DMS 273 treated with DMSO at 0.1 percent for 48 hours (cell line): ENCODE data around the gene NR6A1.

ENCODE experiments used
- DNase-seq: peaks from one replicate; lab custom pipeline; 2025; lab: John Stamatoyannopoulos, UW

The NR6A1 gene

DNA sequence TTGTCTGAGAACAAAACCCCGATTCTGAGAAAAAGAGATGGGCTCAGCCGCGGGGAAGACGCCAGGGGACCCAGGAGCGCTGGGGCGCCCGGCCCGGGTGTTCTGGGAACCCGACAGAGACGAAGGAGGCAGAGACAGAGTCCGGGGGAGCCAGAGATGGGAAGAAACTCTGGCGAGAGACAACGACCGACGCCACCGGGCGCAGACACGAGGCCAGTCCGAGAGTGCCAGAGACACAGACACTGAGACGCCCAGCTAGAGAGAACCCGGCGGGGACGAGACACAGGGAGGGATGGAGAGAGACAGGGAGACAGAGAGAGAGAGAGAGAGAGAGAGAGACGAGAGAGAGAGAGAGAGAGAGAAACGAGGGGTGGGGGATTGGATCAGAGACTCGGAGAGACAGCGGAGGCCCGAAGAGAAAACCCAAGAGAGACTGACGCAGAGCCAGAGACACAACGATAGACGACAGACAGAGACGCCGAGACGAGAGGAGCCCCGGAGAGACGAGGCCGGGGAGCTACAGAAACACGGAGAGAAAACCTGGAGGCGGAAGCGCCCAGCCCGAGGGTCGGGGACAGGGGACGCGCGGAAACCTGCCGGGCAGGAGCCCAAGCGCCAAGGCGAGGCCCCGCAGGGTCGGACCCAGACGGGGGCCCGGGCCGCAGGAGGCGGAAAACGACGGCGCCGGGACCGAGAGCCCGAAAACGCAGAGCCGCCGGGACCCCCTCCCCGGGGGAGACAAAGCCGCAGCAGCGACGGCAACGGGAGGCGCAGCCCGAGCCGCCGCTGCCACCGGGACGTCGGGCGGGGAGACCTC, 267.2 kb downstream of the NR6A1 start:
- DNase-seq: no peak

DNA sequence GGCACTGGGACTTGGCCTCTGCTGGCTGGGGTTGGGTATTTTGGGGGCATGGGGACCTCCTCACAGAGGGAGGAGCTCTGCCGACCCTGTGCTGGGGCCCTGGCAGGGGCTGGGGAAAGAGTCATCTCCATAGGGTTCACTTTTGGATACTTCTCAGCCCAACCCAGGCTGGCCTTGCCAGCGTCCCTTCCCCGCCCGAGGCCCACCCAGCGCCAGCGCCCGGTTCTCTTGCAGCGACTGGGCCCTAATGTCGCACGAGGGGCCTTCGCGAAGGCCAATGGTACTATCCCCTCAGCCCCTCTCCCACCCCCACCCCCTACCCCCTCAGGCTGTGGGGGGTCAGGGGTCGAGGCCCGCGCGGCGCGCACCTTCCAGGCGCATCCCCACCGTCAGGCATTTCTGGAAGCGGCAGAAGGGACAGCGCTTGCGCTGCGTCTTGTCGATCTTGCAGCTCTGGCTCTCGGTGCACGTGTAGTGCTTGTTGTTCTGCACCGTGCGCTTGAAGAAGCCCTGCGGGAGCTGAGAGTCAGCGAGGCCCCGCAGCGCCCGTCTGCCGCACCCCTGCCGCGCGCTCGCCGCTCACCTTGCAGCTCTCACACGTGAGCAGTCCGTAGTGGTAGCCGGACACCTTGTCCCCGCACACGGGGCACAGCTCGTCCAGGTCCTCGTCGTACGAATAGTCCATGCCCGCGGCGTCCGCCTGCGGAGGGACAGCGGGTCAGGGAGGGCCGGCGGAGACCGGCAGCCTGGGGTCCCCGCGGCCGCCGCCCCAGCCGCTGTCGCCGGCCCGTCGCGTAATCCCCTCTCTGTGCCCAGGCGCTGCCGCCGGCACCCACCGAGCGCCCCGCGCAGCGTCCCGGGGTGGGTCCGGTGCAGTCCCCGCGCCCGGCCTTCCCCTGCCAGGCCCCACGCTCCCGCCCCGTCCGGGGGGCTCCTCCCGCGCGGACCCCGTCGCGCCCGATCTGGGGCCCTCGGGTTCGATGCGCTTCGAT, 268.1 kb downstream of the NR6A1 start:
- DNase-seq: no peak

DNA sequence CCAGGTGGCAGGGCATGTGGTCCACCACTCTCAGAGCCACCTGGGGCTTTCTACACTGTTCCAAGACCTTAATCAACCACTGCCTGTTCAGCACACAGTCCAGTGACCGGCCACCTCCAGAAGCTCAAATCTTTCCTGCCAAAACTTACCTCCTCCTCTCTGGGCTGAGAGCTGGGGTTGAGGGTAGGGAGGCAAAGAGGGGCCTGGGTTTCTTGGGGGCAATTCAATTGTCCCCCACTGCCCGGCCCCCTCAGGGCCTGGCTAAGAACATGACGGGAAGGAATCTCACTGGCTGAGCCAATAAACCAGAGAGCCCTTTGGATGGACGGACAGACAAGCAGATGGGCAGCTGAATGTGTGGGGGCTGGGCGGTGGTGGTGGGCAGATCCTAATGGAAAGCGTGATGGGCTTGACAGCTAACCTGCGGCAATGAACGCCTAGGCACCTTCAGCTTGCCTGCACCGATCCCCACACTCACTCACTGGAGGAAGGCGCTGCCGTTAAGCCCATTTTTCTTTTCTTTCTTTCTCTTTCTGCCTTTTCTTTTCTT, 269.3 kb downstream of the NR6A1 start:
- DNase-seq: no peak

DNA sequence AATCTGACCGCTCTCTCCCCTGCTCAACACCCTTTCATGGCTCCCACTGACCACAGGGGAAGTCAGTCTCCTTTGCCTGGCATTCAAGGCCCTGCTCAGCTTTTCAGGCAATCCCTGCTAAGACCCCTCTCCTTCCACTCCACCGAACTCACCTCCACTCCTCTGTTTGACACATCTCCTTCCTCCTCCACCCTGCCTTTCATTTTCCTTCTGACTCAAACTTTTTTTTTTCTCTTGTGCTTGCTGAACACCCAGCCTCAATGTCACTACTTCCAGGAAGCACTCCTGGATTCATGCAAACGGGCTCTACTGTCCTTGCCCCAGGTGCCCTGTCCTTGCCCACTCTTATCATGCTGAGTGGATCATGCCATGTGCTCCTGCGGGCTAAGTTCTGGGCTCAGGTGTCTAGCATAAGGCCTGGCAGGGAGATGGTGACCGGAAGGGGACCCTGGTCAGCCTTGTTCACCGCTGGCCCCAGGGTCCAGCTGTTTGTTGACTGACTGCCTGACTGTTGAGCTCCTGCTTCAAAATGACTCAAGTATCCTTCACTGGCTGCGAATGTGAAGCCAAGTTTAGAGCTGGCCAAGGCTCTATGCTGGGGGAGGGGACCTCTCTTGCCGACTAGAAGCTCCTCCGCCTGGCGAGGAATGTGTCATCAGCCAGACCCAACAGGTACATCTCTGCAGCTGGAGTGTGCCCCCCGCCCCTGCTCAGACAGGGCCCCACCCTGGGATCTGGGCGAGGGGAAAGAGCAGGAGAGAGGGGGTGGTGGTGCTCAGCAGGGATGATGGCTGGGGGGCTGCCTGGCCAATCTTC, 270.1 kb downstream of the NR6A1 start:
- DNase-seq: no peak

DNA sequence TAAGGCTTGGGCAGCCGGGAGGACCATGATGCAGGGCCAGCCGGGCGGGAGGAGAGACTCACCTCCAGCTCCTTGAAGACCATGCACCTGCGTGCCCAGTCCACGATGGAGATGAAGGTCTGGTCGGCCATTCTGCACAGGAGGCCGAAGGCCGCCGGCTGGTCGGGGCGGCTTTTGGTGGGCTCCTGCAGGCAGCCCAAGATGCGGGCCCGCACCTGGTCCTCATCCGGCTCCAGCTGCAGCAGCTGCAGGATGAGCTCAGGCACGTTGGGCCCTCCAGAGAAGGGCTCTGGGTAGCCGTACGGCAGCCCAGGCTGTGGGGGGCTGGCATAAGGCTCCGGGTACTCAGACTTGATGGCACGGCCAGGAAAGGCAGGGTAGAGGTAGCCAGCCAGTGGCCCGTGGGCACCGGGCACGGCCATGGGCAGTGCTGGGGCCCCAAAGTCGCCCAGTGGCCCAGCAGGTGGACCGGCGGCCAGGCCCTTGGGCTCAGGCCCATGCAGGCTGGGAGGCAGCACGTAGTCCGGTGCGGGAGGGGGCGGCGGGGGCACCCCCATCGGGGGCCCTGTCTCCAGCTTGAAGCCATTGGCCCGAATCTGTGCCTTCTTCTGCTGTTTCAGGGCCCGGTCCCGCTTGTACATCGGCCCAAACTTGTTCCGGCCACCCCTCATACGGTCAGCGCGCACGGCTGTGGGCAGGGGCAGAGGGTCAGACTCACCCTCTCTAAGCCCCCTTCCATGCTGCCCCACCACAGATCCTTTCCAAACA, 270.9 kb downstream of the NR6A1 start:
- DNase-seq: no peak

DNA sequence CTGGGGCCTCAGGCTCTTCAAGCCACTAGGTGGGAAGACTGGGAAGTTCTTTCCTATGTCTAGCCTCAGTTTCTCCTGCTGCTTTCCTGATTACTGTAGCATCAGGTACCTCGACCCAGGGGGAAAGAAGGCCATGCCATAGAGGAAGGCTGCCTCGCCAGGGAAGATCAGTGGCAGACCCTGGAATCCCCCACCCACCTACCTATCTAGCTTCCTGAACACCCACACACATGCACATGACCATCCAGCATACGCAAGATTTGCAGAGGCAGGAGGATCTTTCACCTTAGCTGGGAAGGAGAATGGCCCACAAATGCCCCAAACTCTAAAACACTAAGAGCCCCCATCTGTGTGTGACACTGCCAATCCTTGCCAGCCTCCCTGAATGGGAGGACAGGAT, 271.9 kb downstream of the NR6A1 start:
- no peak for DNase-seq

DNA sequence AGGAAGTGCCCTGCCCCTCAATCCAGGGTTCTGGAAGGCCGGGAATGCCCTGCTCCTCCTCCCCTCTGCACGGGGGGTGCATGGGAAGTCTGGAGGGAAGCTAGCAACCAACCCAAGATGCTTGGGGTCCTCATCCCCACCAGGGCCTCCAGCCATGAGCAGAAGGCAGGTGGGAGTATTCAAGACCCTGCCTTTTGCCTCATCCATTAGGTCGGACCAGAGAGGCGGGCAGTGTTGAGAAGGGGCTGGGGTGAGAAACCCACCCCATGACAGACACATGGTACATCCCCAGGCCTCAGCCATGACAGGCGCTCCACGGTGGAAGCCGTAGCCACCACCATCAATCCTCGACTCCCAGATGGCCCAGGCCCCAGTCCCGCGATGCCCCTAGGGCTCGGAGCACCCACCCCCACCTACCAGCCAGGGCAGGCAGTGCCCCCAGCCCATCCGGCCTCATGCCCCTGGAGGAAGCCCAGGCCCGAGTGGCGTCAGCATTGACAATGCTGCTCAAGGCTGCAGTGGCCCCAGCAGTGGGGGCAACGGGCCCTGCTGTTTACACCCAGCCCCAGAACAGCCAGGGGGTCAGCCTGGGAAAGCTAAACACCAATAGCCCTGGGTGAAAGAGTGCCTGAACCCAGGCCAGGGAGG, 272.5 kb downstream of the NR6A1 start:
- no peak for DNase-seq

DNA sequence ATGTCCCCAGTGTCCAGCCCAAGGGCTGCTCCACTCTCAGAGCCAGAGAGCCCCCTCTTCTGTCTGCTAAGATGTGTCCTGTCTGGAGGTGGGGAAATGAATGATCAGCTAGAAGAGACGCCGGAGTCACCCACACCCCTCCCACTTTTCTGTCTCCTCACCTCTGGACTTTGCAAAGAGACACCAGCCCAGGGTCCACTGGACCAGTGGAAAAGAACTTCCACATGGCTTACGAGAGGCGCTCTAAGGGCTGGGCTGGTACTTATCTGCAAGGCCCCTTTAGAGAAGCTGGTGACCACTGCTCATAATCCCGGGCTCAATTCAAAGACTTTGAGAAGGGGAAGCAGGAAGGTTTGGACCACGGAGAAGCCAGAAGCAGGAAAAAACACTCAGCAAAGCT, 273.1 kb downstream of the NR6A1 start:
- DNase-seq: no peak

DNA sequence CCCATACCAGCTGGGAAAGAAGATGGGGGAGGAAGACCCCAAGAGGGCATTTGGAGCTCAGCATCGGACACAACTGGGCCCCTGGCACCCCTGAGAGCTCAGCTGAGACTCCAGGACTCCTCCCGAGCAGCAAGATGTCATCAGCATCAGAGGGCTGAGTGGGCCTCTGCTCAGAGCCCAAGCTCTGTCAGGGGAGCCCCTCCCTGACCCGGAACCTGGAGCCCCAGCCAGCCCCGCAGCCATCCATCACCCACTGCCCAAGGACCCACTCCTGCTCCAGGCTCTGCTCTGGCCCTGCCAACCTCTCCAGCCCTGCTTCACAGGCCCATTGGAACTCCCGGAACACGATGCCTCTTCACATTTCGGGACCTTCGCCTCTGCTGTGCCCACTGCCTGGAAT, 273.7 kb downstream of the NR6A1 start:
- DNase-seq: no peak

DNA sequence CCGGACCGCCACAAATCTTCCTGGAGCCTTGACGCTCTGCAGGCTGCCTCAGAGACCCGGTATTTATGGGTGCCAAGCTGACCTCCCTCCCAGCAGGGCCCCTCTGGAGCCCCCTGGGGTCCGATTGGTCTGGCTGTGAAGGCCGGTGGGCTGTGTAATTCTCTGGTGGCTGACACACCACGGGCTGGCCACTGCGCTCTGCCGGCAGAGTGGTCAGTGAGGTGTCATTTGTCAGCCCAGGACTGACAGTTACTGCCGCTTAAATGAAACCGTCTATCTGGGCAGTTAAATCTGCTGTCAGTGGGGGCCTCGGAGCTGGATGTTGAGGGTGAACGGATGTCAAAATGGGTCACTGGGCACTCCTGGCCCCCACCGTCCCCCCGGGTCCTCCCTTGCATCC, 274.6 kb downstream of the NR6A1 start:
- no peak for DNase-seq

DNA sequence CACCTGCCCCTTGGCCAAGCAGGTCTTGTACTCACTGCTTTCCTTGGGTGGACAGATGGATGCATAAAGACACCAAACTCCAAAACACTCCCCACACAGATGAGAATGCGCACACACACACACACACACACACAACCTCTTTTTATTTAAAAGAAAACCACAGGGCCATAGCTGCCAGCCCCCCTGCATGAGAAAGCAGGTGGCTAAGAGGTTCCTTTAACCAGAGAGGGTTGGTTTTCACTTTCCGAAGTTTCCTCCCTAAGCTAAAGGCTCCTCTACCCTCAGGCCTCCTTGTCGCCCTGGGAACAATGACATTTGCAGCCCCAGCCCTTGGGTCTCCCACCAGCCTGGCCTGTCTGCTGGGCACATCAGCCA, 275.0 kb downstream of the NR6A1 start:
- no peak for DNase-seq

DNA sequence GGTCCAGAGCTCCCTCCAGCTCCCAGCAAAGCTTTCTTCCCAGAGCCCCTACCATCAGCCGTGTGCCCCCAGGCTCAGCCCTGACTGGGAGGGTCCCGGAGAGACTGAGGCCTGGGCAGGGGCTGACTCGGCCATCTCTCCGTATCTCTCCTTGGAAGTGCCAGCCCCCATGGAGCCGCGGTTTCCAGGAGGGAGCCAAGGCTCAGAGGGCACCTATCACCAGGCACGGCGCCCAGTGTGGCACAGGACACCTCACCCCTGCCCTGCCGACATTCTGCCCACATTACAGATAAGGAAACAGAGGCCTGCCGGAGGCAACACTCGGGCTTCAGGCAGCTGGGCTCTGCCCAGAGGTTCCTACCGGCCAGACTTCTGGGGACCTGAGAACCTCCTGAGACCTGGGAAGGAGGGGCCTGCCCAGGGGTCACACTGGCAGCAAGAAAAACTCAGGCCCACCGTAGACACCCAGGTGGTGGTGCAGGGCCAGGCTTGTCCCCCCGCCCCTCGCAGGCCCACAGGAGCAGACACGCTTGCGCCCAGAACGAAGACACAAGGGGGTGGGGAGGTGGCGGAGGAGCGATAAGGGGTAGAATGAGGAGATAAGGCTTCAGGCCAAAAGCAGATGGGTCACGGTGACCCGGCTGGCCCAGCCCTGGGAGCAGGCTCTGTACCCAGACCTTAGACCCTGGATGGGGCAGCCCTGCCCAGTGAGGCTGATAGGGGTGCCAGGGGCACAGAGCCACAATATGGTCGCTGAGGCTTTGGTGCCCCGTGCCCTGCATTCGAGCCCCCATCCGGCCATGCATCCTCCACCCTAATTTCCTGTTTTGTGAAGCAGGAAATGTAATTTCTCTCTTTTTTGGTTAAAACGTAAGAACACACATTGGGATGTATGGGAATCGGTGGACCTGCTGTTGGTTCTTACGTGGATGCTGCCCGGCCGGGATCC, 275.7 kb downstream of the NR6A1 start:
- no peak for DNase-seq

DNA sequence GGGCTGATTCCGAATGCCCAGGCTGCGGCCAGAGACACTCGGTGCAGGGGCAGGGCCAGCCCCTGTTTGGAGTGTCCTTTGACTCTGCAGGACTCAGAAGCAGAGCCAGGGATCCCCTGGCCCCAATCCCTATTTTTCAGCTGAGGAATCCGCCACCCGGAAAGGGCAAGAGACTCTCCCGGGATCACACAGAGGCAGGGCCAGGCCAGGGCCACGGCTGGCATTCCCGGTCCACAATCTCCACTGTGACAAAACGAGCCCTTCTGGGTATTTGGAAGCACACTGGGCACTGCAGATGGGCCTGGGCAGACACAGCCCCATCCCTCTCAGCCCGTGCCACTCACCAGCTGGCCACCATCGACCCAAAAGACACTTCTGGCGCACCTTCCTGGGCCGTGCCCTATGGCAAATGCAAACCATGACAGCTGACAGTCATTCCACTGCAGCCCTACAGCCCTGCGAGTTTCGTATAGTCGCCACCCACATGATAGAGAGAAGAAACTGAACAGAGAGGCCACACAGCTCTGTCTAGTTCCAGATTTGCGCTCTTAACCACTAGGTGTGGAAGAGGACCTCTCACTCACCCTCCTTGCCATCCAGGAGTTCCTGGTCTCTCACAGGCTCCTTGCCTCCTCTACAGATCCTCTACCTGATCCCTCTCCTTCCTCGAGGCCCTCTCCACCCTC, 277.2 kb downstream of the NR6A1 start:
- DNase-seq: no peak

DNA sequence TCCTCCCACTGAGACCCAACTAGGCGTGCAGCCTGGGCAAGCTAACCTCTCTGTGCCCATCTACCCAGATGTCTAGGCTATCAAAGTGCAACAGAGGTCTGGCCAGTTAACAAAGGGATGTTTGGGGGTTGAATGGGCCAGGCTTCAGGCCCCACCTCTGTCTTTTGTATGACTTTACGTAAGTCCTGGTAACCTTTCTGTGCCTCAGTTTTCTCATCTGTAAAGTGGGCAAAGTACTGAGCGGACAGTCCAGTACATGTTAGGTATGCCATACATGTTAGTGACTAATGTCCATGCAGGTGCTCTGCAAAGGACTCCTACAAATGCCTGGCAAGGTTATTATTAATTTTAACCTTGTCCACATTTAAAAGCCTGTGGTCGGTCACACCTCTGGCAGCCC, 277.9 kb downstream of the NR6A1 start:
- DNase-seq: no peak

DNA sequence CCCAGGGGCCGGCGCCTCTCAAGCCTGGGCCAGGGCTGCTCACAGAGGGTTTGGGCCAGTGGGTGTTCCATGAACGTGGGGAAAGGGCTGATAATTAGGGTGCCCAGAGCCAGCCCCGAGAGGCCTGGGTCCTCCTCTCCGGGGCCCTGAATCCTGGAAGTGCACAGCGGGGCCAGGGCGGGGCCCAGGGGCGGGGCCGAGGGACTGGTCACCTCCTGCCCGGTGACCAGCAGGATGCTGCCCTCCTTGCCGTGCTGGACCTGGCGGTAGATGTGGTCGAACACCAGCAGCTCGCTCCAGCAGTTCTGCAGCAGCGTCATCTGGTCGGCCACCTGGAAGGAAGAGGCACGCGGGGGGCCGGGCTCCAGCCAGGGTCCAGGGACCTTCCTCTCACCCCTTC, 278.3 kb downstream of the NR6A1 start:
- no peak for DNase-seq

DNA sequence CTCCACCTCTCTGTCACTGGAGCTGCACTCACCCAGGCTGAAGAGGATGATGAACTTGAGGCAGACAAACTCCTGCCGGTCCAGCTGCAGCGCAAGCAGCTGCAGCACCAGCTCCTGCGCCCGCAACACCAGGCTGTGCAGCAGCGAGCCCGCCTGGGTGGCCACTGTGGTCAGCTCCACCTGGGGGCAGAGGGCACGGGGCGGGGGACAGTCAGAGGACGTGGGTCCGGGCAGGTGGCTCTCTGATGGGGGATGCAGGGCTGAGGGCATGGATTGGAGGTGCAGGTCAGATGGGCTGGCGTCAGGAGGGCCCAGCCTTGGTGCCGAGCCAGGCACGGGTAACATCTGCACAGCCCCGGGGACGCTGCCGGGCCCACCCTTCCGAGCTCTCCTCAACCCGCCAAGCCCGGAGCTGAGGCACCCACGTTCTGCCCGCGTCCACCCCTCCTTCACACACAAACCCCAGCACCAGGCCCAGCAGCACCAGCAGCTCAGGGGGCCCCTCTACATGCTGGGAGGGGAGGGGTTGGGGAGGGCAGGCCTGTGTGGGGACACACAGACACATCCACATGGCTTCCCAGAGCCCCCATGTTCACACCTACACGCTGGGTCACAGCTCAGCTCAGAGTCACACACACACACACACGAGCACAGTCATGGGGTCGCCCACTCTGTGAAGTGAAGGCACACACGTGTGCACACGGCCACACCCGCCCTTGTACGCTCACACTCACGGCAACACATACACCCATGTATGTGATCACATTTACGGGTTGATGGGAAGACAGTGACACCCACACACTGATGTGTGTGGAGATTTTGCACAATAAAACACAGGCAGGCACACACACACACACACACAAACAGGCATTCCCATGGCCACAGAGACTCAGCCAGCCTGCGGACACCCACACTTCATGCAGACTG, 279.8 kb downstream of the NR6A1 start:
- DNase-seq: no peak

DNA sequence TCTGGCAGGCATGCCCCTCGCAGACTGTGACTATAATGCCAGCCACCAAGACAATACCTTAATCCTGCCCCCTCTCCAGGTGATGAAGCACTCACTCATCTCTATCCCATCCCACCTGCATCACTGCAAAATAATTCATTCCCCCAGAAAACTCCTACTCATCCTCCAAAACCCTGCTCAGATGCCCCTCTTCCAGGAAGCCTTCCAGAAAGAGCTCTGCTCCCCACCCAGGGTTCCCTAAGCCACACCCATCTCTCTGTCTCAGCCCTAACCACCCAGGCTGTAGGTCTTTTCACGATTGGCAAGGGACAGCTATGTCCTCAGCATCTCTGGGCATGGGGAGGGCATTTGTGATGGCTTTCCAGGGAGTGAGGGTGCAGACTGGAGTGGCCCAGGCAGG, 281.1 kb downstream of the NR6A1 start:
- no peak for DNase-seq

DNA sequence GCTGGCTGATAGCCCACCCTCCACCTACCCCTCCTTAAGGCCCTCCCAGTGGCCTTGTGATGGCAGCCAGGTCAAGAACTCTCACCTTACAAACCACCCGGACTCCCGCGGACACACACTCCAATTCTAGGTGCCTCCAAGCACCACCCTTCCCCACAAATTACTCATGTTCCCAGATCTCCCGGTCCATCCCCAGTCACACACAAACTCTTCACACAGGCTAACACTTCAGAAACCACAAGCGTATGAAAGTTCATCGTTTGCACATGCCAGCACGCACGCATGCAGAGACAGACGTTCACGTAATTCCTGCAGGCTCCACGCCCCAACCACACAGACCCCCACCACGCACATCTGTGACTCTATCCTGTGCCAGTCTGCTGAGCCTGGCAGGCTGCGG, 281.9 kb downstream of the NR6A1 start:
- no peak for DNase-seq
